ENCODE data around the gene MBD2.

DNA sequence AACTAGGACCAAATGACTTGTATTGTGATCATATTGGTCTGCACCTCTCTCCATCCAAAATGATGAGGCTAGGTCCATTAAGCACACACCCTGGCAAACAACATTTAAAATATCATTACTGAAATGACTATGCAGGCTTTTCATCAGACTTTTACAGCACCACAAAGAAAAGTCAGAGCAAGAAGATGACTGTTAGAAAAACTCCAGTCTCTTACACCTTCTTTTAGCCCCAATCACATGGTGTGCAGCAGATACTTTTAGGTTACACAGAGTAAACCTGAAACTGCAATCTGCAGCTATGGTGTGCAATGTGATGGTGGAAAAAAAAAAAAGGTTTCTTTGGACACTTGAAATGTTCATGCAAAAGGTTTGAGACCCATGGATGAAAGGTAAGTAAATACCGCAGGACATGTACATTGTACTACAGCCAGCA, 39.5 kb upstream of the MBD2 start:
- TF ChIP-seq, protein P1, sequence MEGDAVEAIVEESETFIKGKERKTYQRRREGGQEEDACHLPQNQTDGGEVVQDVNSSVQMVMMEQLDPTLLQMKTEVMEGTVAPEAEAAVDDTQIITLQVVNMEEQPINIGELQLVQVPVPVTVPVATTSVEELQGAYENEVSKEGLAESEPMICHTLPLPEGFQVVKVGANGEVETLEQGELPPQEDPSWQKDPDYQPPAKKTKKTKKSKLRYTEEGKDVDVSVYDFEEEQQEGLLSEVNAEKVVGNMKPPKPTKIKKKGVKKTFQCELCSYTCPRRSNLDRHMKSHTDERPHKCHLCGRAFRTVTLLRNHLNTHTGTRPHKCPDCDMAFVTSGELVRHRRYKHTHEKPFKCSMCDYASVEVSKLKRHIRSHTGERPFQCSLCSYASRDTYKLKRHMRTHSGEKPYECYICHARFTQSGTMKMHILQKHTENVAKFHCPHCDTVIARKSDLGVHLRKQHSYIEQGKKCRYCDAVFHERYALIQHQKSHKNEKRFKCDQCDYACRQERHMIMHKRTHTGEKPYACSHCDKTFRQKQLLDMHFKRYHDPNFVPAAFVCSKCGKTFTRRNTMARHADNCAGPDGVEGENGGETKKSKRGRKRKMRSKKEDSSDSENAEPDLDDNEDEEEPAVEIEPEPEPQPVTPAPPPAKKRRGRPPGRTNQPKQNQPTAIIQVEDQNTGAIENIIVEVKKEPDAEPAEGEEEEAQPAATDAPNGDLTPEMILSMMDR (conservative IDR thresholded peaks at IDR 0.05; ENCODE audit: low read depth, low read length), result no peak
- no peak for TF ChIP-seq EZH2 (IDR thresholded peaks at IDR 0.05; ENCODE audit: borderline replicate concordance, low read depth, low read length, poor library complexity, severe bottlenecking)
